Measurements from ENCODE around the gene CORO6. TPM values are rescaled to one million over a fixed set of nuclear protein-coding genes. Genes with fewer than 3 reads are reported as not detected.

Gene CORO6
- polyA plus RNA-seq, 3 donors, result 1.3 TPM; not detected in 2

- no CpG with 5 or more reads among the region's 5 CpGs for WGBS (ENCODE audit: insufficient coverage)
- H3K4me3 ChIP-seq (replicated peaks in 1 of 3; ENCODE audit: low read depth in 2 of 3, low read length in 3 of 3), result no peak overlapping the region
- DNase-seq, result no peak
- peak overlapping the region in 1 of 7 donors; percentile 31 for H3K27ac Mint-ChIP-seq
- H3K27ac ChIP-seq (ENCODE audit: low read depth in 1 of 2, low read length in 2 of 2), result no peak overlapping the region
- H3K4me3 Mint-ChIP-seq, result no peak overlapping the region
- H3K4me2 ChIP-seq (replicated peaks; ENCODE audit: extremely low read depth, low read length, poor library complexity, severe bottlenecking), result no peak overlapping the region
- peaks cover 84 to 99% of the 10 kb centered on the region in 2 donors for H3K36me3 ChIP-seq (replicated peaks in 1 of 2; ENCODE audit: control insufficient read depth in 1 of 2, insufficient read depth in 2 of 2, low read length in 2 of 2)
- peaks cover 0 to 2% (median 0%) of the 10 kb centered on the region in 7 donors for H3K9me3 Mint-ChIP-seq
- H3K79me2 ChIP-seq (ENCODE audit: insufficient read depth, low read length), result peaks cover 8% of the 10 kb centered on the region
- H3K36me3 Mint-ChIP-seq, result peaks cover 67 to 98% of the 10 kb centered on the region in 2 donors
- H3K9ac ChIP-seq (ENCODE audit: insufficient read depth, low read length, poor library complexity, severe bottlenecking), result no peak overlapping the region
- no peaks in the 10 kb centered on the region for H3K9me3 ChIP-seq (replicated peaks in 1 of 2; ENCODE audit: control insufficient read depth in 1 of 2, insufficient read depth in 1 of 2, low read length in 2 of 2)
- H4K20me1 ChIP-seq (ENCODE audit: insufficient read depth, low read length), result peaks cover 71% of the 10 kb centered on the region
- H2AFZ ChIP-seq (ENCODE audit: insufficient read depth, low read depth, low read length, poor library complexity, severe bottlenecking), result no peak overlapping the region
- TF ChIP-seq CTCF (IDR thresholded peaks at IDR 0.05), result no peak
- no peaks in the 10 kb centered on the region for H3K4me1 ChIP-seq (ENCODE audit: control insufficient read depth in 1 of 2, insufficient read depth in 2 of 2, low read length in 2 of 2)
- no peaks in the 10 kb centered on the region for H3K4me1 Mint-ChIP-seq
- H3K27me3 ChIP-seq (ENCODE audit: control insufficient read depth in 2 of 2, insufficient read depth in 2 of 2, low read length in 2 of 2), result no peaks in the 10 kb centered on the region
- intact Hi-C loops (cut with micrococcal nuclease), result loop anchor here in 1 of 2 donors (10.0 kb wide), 2 partner anchors 127 to 287 kb away; partner anchors contain the start of gene SSH2
- H3K27me3 Mint-ChIP-seq (ENCODE audit: low read depth in 3 of 3), result no peaks in the 10 kb centered on the region
These were observed 25.3 kb upstream of the CORO6 start for GRCh38 chr17:29648005-29648404.

DNA sequence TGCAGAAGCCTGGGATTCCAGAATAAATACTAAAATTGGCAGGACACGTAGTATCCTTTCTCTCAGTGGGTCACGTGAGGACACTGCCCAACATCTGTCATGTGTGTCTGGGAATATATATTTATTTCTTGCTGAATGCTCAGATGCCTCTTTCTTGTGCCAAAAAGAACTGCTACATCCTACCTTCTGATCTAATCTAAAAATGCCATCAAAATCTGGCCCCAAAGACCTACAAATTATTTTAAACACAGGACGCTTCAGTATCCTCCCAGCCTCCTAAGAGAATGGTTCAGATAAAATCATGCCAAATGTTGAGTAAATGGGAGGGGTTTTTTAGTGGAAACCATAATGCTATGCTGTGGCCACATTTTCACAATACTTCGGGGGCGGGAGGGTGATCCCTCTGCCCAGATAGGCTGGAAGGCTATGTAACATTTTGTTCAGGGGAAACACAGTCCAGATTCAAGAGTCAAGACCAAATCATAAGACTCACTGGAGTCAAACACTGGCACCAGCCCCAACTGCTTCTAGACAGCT lies 22.9 kb upstream of the CORO6 start:
- Mint-ChIP-seq H3K9me3 (peaks cover 0 to 2% (median 0%) of the 10 kb centered on the region in 7 donors), H3K27ac (peak overlapping the region in 5 of 7 donors; percentile 9 to 64 (median 37)), H3K36me3 (peaks cover 70 to 90% of the 10 kb centered on the region in 2 donors), H3K4me1 (peaks cover 8% of the 10 kb centered on the region), H3K27me3 (ENCODE audit: low read depth in 3 of 3) (no peaks in the 10 kb centered on the region), H3K4me3 (no peak overlapping the region)
- no peak overlapping the region for H3K4me2 ChIP-seq (replicated peaks; ENCODE audit: extremely low read depth, low read length, poor library complexity, severe bottlenecking)
- peak overlapping the region in 1 of 2 donors; percentile 42 for H3K27ac ChIP-seq (ENCODE audit: low read depth in 1 of 2, low read length in 2 of 2)
- H3K4me1 ChIP-seq (ENCODE audit: control insufficient read depth in 1 of 2, insufficient read depth in 2 of 2, low read length in 2 of 2), result no peaks in the 10 kb centered on the region
- no peak overlapping the region for H3K4me3 ChIP-seq (replicated peaks in 1 of 3; ENCODE audit: low read depth in 2 of 3, low read length in 3 of 3)
- intact Hi-C loops (cut with micrococcal nuclease), result loop anchor here in 1 of 2 donors (10.0 kb wide), 2 partner anchors 129 to 289 kb away; partner anchors contain the start of gene SSH2
- no peak for DNase-seq
- WGBS (ENCODE audit: insufficient coverage), result no CpG with 5 or more reads among the region's 5 CpGs
- H2AFZ ChIP-seq (ENCODE audit: insufficient read depth, low read depth, low read length, poor library complexity, severe bottlenecking), result no peak overlapping the region
- peaks cover 71 to 99% of the 10 kb centered on the region in 2 donors for H3K36me3 ChIP-seq (replicated peaks in 1 of 2; ENCODE audit: control insufficient read depth in 1 of 2, insufficient read depth in 2 of 2, low read length in 2 of 2)
- H3K9ac ChIP-seq (ENCODE audit: insufficient read depth, low read length, poor library complexity, severe bottlenecking), result no peak overlapping the region
- peaks cover 93% of the 10 kb centered on the region for H4K20me1 ChIP-seq (ENCODE audit: insufficient read depth, low read length)
- no peak for TF ChIP-seq CTCF (IDR thresholded peaks at IDR 0.05)
- H3K9me3 ChIP-seq (replicated peaks in 1 of 2; ENCODE audit: control insufficient read depth in 1 of 2, insufficient read depth in 1 of 2, low read length in 2 of 2), result no peaks in the 10 kb centered on the region
- no peaks in the 10 kb centered on the region for H3K27me3 ChIP-seq (ENCODE audit: control insufficient read depth in 2 of 2, insufficient read depth in 2 of 2, low read length in 2 of 2)
- H3K79me2 ChIP-seq (ENCODE audit: insufficient read depth, low read length), result peaks cover 12% of the 10 kb centered on the region

Measured in CD14-positive monocyte (primary cell).